Mesodermal cell (in vitro differentiated cells): ENCODE data around the gene NUB1. TPM values are rescaled to one million over a fixed set of nuclear protein-coding genes. Genes with fewer than 3 reads are reported as not detected.
A peak's percentile ranks its signal among the peaks of the same experiment; 100 is the strongest.
"Not testable (repeated sequence)": the region's sequence is repeated elsewhere in the genome, so short reads cannot be mapped to it uniquely, and the experiment has no call there.

Experiments used
- H3K27ac ChIP-seq: 2 replicates; pipeline ENCODE4 v1.7.0; 2013; ENCODE audit warnings: mild to moderate bottlenecking, low read depth, low read length, moderate library complexity; ENCODE audit not compliant: severe bottlenecking
- H3K36me3 ChIP-seq: 2 replicates; pipeline ENCODE4 v1.7.1; 2013; ENCODE audit warnings: mild to moderate bottlenecking, low read length, moderate library complexity; ENCODE audit not compliant: control insufficient read depth, insufficient read depth
- H3K4me1 ChIP-seq: one replicate; pipeline ENCODE4 v1.7.1; 2013; ENCODE audit warnings: mild to moderate bottlenecking, low read length; ENCODE audit not compliant: insufficient read depth, control insufficient read depth, poor library complexity, severe bottlenecking
- H3K4me3 ChIP-seq: 2 replicates; pipeline ENCODE4 v1.7.0; 2013; ENCODE audit warnings: low read length, control low read depth, mild to moderate bottlenecking; ENCODE audit not compliant: insufficient read depth, poor library complexity, severe bottlenecking; ENCODE audit errors: extremely low read depth
- H3K9me3 ChIP-seq: 2 replicates; pipeline ENCODE4 v1.7.1; 2013; ENCODE audit warnings: mild to moderate bottlenecking, low read length, moderate library complexity; ENCODE audit not compliant: control insufficient read depth
- WGBS, 2 experiments: methylation state at CpG; one replicate each; pipeline ENCODE4 v1.1.5; 2013; ENCODE audit warnings: missing lambda C conversion rate in 2 of 2; ENCODE audit not compliant: insufficient coverage in 2 of 2; 5-methylcytosine and 5-hydroxymethylcytosine counted together
- polyA plus RNA-seq, 2 experiments: library from polyadenylated mRNA; stranded (reverse); fragments of 50-300 nt; gene quantifications; one replicate each; pipeline ENCODE4 v1.2.3, GENCODE V29; 2013

The NUB1 gene
- polyA plus RNA-seq (2013, experiment 1 of 2), result 43.3 TPM
- 54.3 TPM for polyA plus RNA-seq (2013, experiment 2 of 2)

- 7 to 8% methylated on average over 30 to 44 of the region's 72 CpGs for WGBS, 2 experiments
- H3K36me3 ChIP-seq, result peaks cover 18% of the 10 kb centered on the region
- peak within 1 kb of the TSS; percentile 75 for H3K4me3 ChIP-seq
- no peak within 1 kb of the TSS for H3K27ac ChIP-seq
- H3K4me1 ChIP-seq, result peaks cover 6% of the 10 kb centered on the region
- H3K9me3 ChIP-seq, result no peaks in the 10 kb centered on the region
Measured at GRCh38 chr7:151341357-151342101, at the start of gene NUB1. NUB1 (plus strand) TSS chr7:151341812; CDS start chr7:151345350, 3,538 bp downstream.

DNA sequence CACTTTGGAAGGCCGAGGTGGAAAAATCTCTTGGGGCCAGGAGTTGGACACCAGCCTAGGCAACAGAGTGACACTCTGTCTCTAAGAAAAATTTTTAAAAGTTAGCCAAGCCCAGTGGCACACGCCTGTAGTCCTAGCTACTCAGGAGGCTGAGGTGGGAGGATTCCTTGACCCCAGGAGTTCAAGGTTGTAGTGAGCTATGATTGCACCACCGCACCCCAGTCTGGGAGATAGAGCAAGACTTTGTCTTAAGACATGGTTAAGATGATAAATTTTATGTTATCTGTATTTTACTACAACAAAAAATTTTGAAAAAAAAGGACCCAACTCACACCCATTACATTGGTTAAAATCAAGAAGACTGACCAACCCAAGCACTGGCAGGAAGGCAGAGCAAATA lies 48.8 kb upstream of the NUB1 start:
- H3K4me3 ChIP-seq, result no peak overlapping the region
- H3K36me3 ChIP-seq, result no peaks in the 10 kb centered on the region
- no peaks in the 10 kb centered on the region for H3K4me1 ChIP-seq
- H3K9me3 ChIP-seq, result no peaks in the 10 kb centered on the region
- 78 to 88% methylated on average over 2 of the region's 3 CpGs for WGBS, 2 experiments
- H3K27ac ChIP-seq, result no peak overlapping the region

DNA sequence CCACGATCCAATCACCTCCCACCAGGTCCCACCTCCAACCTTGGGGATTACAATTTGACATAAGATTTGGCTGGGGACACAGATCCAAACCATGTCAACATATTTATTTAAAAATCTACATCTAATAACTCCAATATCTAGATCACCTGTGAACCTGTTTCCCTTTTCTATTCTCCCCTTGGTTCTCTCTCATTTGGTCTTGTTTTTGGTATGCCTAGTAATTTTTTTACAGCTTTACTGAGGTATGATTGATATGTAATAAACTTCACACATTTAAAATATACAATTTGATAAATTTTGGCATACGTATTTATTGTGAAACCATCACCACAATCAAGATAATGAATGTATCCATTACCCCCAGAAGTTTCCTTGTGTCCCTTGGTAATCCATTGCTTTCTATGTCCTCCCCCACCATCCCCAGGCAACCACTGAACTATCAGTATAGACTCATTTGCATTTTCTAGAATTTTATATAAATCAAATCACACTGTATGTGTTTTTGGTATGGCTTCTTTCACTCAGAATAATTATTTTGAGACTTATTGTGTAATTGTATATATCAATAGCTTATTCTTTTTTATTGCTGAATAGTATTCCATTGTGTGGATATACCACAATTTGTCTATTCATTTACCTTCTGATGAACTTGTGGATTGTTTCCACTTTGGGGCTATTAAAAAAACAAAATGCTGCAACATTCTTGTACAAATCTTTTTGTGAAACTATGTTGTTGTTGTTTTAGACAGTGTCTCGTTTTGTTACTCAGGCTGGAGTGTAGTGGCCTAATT lies 45.2 kb upstream of the NUB1 start:
- 60 to 89% methylated on average over 1 to 2 of the region's 3 CpGs for WGBS, 2 experiments
- H3K4me1 ChIP-seq, result no peaks in the 10 kb centered on the region
- H3K36me3 ChIP-seq, result no peaks in the 10 kb centered on the region
- no peaks in the 10 kb centered on the region for H3K9me3 ChIP-seq
- H3K4me3 ChIP-seq, result no peak overlapping the region
- H3K27ac ChIP-seq, result no peak overlapping the region

GRCh38 chr7:151298765-151299164 lies 42.8 kb upstream of the NUB1 start:
- no peaks in the 10 kb centered on the region for H3K9me3 ChIP-seq
- no peaks in the 10 kb centered on the region for H3K36me3 ChIP-seq
- no peak overlapping the region for H3K27ac ChIP-seq
- WGBS, 2 experiments, result 86% methylated on average over 1 of the region's 5 CpGs; no CpG with 5 or more reads in 1 of the 2 experiments
- H3K4me1 ChIP-seq, result no peaks in the 10 kb centered on the region
- H3K4me3 ChIP-seq, result no peak overlapping the region

- no peak overlapping the region for H3K4me3 ChIP-seq
- H3K36me3 ChIP-seq, result no peaks in the 10 kb centered on the region
- peaks cover 3% of the 10 kb centered on the region for H3K4me1 ChIP-seq
- WGBS, 2 experiments, result 89 to 95% methylated on average over 6 of the region's 6 CpGs
- H3K9me3 ChIP-seq, result no peaks in the 10 kb centered on the region
- no peak overlapping the region for H3K27ac ChIP-seq
Measured at GRCh38 chr7:151299530-151299929, 42.1 kb upstream of the NUB1 start.

- no peaks in the 10 kb centered on the region for H3K9me3 ChIP-seq
- H3K36me3 ChIP-seq, result no peaks in the 10 kb centered on the region
- peaks cover 4% of the 10 kb centered on the region for H3K4me1 ChIP-seq
- no peak overlapping the region for H3K4me3 ChIP-seq
- 87 to 89% methylated on average over 4 to 7 of the region's 7 CpGs for WGBS, 2 experiments
- no peak overlapping the region for H3K27ac ChIP-seq
Measured at GRCh38 chr7:151299940-151300645, 41.5 kb upstream of the NUB1 start.

- WGBS, 2 experiments, result 91% methylated on average over 17 to 18 of the region's 20 CpGs
- peaks cover 4% of the 10 kb centered on the region for H3K4me1 ChIP-seq
- no peak overlapping the region for H3K27ac ChIP-seq
- no peaks in the 10 kb centered on the region for H3K9me3 ChIP-seq
- no peak overlapping the region for H3K4me3 ChIP-seq
- H3K36me3 ChIP-seq, result no peaks in the 10 kb centered on the region
Measured at GRCh38 chr7:151301471-151302462, 39.8 kb upstream of the NUB1 start.

- H3K4me3 ChIP-seq, result not testable (repeated sequence)
- WGBS, 2 experiments, result 76 to 84% methylated on average over 15 to 18 of the region's 19 CpGs
Measured at GRCh38 chr7:151304251-151304650, 37.4 kb upstream of the NUB1 start.

DNA sequence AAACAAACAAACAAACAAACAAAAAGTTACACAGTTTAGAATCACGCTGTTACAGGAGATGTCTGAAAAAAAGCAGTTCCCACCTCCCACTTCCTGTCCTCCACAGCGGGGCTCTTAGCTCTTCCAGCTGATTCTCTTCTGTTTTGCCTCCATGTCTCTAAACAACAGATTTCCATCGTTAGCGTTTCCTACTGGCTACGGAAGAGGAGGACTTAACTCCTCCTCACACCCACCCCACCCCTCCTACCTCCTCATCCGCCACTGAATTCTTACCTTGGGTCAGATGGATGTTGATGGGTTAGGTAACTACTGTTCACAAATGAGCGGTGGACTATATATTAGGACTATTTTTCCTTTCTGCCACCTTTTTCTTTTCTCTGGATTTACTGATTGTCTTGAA lies 36.8 kb upstream of the NUB1 start:
- Histone ChIP-seq H3K36me3 (no peaks in the 10 kb centered on the region), H3K4me1 (peaks cover 4% of the 10 kb centered on the region), H3K4me3 (no peak overlapping the region), H3K27ac (no peak overlapping the region), H3K9me3 (no peaks in the 10 kb centered on the region)
- WGBS, 2 experiments, result 22 to 46% methylated on average over 3 to 5 of the region's 7 CpGs

More at GRCh38 chr7:151304251-151304650, 37.4 kb upstream of the NUB1 start:
- H3K4me1 ChIP-seq, H3K9me3 ChIP-seq, H3K27ac ChIP-seq, H3K36me3 ChIP-seq: not testable (repeated sequence)

DNA sequence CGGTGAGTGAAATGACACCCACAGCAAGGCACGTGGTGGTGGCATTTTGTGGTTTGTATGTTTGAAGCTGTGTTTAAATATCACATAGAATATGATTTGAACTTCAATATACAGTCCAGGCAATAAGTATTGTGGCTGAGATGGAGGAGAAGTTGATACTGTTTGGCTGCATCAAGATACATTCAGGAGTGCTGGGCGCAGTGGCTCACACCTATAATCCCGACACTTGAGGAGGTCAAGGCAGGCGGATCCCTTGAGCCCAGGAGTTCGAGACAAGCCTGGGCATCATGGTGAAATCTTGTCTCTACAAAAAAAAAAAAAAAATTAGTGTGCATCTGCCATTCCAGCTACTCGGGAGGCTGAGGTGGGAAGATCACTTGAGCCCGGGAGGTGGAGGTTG lies 35.2 kb upstream of the NUB1 start:
- Histone ChIP-seq H3K9me3 (peaks cover 5% of the 10 kb centered on the region), H3K4me3 (no peak overlapping the region), H3K4me1 (peaks cover 4% of the 10 kb centered on the region), H3K36me3 (no peaks in the 10 kb centered on the region), H3K27ac (no peak overlapping the region)
- 88 to 97% methylated on average over 5 to 6 of the region's 8 CpGs for WGBS, 2 experiments
